HEK293 (cell line): ENCODE results near the gene SHMT2.

ENCODE experiments used
- BCL11B ChIP-seq: fragments of 450-650 bp; formaldehyde crosslinking; IDR thresholded peaks from 2 replicates; pipeline ENCODE4 v1.5.1; 2016; ENCODE audit warnings: low read depth, missing biosample characterization, missing genetic modification characterization
- EGR2 ChIP-seq: fragments of 450-650 bp; formaldehyde crosslinking; IDR thresholded peaks from 2 replicates; pipeline ENCODE4 v1.5.1; 2016; ENCODE audit warnings: low read depth, missing biosample characterization, missing genetic modification characterization
- KLF10 ChIP-seq: fragments of 450-650 bp; IDR thresholded peaks from 2 replicates; pipeline ENCODE4 v1.5.1; 2018; ENCODE audit warnings: missing biosample characterization, mild to moderate bottlenecking, missing genetic modification characterization
- MYNN ChIP-seq: fragments of 450-650 bp; formaldehyde crosslinking; IDR thresholded peaks from 2 replicates; pipeline ENCODE4 v1.5.1; 2016; ENCODE audit warnings: missing biosample characterization, missing genetic modification characterization, borderline replicate concordance
- SP3 ChIP-seq: fragments of 450-650 bp; formaldehyde crosslinking; IDR thresholded peaks from 2 replicates; pipeline ENCODE4 v1.5.1; 2016; ENCODE audit warnings: missing biosample characterization, missing genetic modification characterization
- ZBTB8A ChIP-seq: fragments of 450-650 bp; formaldehyde crosslinking; IDR thresholded peaks from 2 replicates; pipeline ENCODE4 v1.5.1; 2016; ENCODE audit warnings: missing biosample characterization, missing genetic modification characterization
- ZNF138 ChIP-seq: fragments of 450-650 bp; formaldehyde crosslinking; IDR thresholded peaks from 2 replicates; pipeline ENCODE4 v1.5.1; 2016; ENCODE audit warnings: missing biosample characterization, missing genetic modification characterization, borderline replicate concordance
- ZNF175 ChIP-seq: fragments of 450-650 bp; formaldehyde crosslinking; IDR thresholded peaks from 2 replicates; pipeline ENCODE4 v1.5.1; 2016; ENCODE audit warnings: missing biosample characterization, missing genetic modification characterization
- ZNF184 ChIP-seq: fragments of 450-650 bp; IDR thresholded peaks from 2 replicates; pipeline ENCODE4 v1.5.1; 2018; ENCODE audit warnings: missing biosample characterization, mild to moderate bottlenecking, missing genetic modification characterization
- ZNF211 ChIP-seq: fragments of 450-650 bp; formaldehyde crosslinking; IDR thresholded peaks from 2 replicates; pipeline ENCODE4 v1.5.1; 2016; ENCODE audit warnings: low read depth, missing biosample characterization, missing genetic modification characterization
- ZNF324 ChIP-seq: fragments of 450-650 bp; formaldehyde crosslinking; IDR thresholded peaks from 2 replicates; pipeline ENCODE4 v1.5.1; 2016; ENCODE audit warnings: missing biosample characterization, missing genetic modification characterization
- ZNF341 ChIP-seq: fragments of 450-650 bp; formaldehyde crosslinking; IDR thresholded peaks from 2 replicates; pipeline ENCODE4; 2016; ENCODE audit warnings: low read depth, missing biosample characterization, missing genetic modification characterization
- ZNF501 ChIP-seq: fragments of 450-650 bp; formaldehyde crosslinking; IDR thresholded peaks from 2 replicates; pipeline ENCODE4 v1.5.1; 2016; ENCODE audit warnings: missing biosample characterization, missing genetic modification characterization
- ZNF521 ChIP-seq: fragments of 450-650 bp; formaldehyde crosslinking; IDR thresholded peaks from 2 replicates; pipeline ENCODE4 v1.5.1; 2017; ENCODE audit warnings: missing biosample characterization, mild to moderate bottlenecking, missing genetic modification characterization
- ZNF560 ChIP-seq: fragments of 450-650 bp; formaldehyde crosslinking; IDR thresholded peaks from 2 replicates; pipeline ENCODE4 v1.5.1; 2017; ENCODE audit warnings: missing biosample characterization, missing genetic modification characterization, borderline replicate concordance
- ZNF580 ChIP-seq: fragments of 450-650 bp; formaldehyde crosslinking; IDR thresholded peaks from 2 replicates; pipeline ENCODE4 v1.5.1; 2016; ENCODE audit warnings: missing biosample characterization, missing genetic modification characterization
- ZNF623 ChIP-seq: fragments of 450-650 bp; formaldehyde crosslinking; IDR thresholded peaks from 2 replicates; pipeline ENCODE4 v1.5.1; 2016; ENCODE audit warnings: missing biosample characterization, missing genetic modification characterization
- ZNF629 ChIP-seq: fragments of 450-650 bp; formaldehyde crosslinking; IDR thresholded peaks from 2 replicates; pipeline ENCODE4 v1.5.1; 2017; ENCODE audit warnings: missing biosample characterization, missing genetic modification characterization
- ZNF664 ChIP-seq: fragments of 450-650 bp; formaldehyde crosslinking; IDR thresholded peaks from 2 replicates; pipeline ENCODE4 v1.5.1; 2016; ENCODE audit warnings: missing biosample characterization, missing genetic modification characterization
- ZNF701 ChIP-seq: fragments of 450-650 bp; formaldehyde crosslinking; IDR thresholded peaks from 2 replicates; pipeline ENCODE4 v1.5.1; 2016; ENCODE audit warnings: missing biosample characterization, missing genetic modification characterization
- ZNF707 ChIP-seq: fragments of 450-650 bp; formaldehyde crosslinking; IDR thresholded peaks from 2 replicates; pipeline ENCODE4 v1.5.1; 2016; ENCODE audit warnings: missing biosample characterization, missing genetic modification characterization
- ZNF776 ChIP-seq: fragments of 450-650 bp; formaldehyde crosslinking; IDR thresholded peaks from 2 replicates; pipeline ENCODE4 v1.5.0; 2017; ENCODE audit warnings: missing biosample characterization, missing genetic modification characterization, borderline replicate concordance
- ZNF792 ChIP-seq: fragments of 450-650 bp; formaldehyde crosslinking; IDR thresholded peaks from 2 replicates; pipeline ENCODE4 v1.5.1; 2016; ENCODE audit warnings: missing biosample characterization, missing genetic modification characterization
- ZSCAN16 ChIP-seq: fragments of 450-650 bp; formaldehyde crosslinking; IDR thresholded peaks from 2 replicates; pipeline ENCODE4 v1.5.1; 2016; ENCODE audit warnings: missing biosample characterization, missing genetic modification characterization
- TF ChIP-seq, protein P1 (sequence below): fragments of 450-650 bp; formaldehyde crosslinking; IDR thresholded peaks from 2 replicates; pipeline ENCODE4 v1.5.1; 2016; ENCODE audit warnings: missing biosample characterization, missing genetic modification characterization
- TF ChIP-seq, protein P2 (sequence below): fragments of 450-650 bp; formaldehyde crosslinking; IDR thresholded peaks from 2 replicates; pipeline ENCODE4 v1.5.1; 2016; ENCODE audit warnings: missing biosample characterization, missing genetic modification characterization
- TF ChIP-seq, protein P3 (sequence below): fragments of 450-650 bp; formaldehyde crosslinking; IDR thresholded peaks from 2 replicates; pipeline ENCODE4 v1.5.1; 2016; ENCODE audit warnings: missing biosample characterization, missing genetic modification characterization
- TF ChIP-seq, protein P4 (sequence below): fragments of 450-650 bp; formaldehyde crosslinking; IDR thresholded peaks from 2 replicates; pipeline ENCODE4 v1.5.1; 2016; ENCODE audit warnings: missing biosample characterization, missing genetic modification characterization
- TF ChIP-seq, protein P5 (sequence below): fragments of 450-650 bp; formaldehyde crosslinking; IDR thresholded peaks from 2 replicates; pipeline ENCODE4 v1.5.1; 2016; ENCODE audit warnings: missing biosample characterization, missing genetic modification characterization
- TF ChIP-seq, protein P6 (sequence below): fragments of 450-650 bp; formaldehyde crosslinking; IDR thresholded peaks from 2 replicates; pipeline ENCODE4 v1.5.1; 2017; ENCODE audit warnings: missing biosample characterization, missing genetic modification characterization

SHMT2 gene

GRCh38 chr12:57240066-57240921 lies 10.8 kb downstream of the SHMT2 start (continued):
- TF ChIP-seq, protein P1, sequence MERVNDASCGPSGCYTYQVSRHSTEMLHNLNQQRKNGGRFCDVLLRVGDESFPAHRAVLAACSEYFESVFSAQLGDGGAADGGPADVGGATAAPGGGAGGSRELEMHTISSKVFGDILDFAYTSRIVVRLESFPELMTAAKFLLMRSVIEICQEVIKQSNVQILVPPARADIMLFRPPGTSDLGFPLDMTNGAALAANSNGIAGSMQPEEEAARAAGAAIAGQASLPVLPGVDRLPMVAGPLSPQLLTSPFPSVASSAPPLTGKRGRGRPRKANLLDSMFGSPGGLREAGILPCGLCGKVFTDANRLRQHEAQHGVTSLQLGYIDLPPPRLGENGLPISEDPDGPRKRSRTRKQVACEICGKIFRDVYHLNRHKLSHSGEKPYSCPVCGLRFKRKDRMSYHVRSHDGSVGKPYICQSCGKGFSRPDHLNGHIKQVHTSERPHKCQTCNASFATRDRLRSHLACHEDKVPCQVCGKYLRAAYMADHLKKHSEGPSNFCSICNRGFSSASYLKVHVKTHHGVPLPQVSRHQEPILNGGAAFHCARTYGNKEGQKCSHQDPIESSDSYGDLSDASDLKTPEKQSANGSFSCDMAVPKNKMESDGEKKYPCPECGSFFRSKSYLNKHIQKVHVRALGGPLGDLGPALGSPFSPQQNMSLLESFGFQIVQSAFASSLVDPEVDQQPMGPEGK: peak; percentile 90
- TF ChIP-seq ZNF776 (tag by site-specific recombination) (no peak), SP3 (tag by site-specific recombination) (peak; percentile 64), ZNF560 (tag by site-specific recombination) (no peak), ZNF324 (tag by site-specific recombination) (peak; percentile 70), MYNN (tag by site-specific recombination) (no peak), ZNF211 (tag by site-specific recombination) (no peak), ZBTB8A (tag by site-specific recombination) (peak; percentile 85), ZNF521 (tag by site-specific recombination) (no peak), ZNF664 (tag by site-specific recombination) (no peak), ZNF341 (tag by site-specific recombination) (peak; percentile 63), ZNF623 (tag by site-specific recombination) (no peak; the same call in 1 of the 2 replicates), ZNF501 (peak; percentile 78), ZNF175 (tag by site-specific recombination) (no peak), KLF10 (tag by site-specific recombination) (peak; percentile 16; the same call in 1 of the 2 replicates), ZNF629 (tag by site-specific recombination) (peak; percentile 57), ZNF707 (tag by site-specific recombination) (no peak), ZNF701 (tag by site-specific recombination) (no peak), BCL11B (peak; percentile 81), ZSCAN16 (tag by site-specific recombination) (no peak), ZNF580 (tag by site-specific recombination) (no peak), EGR2 (tag by site-specific recombination) (peak; percentile 95), ZNF792 (tag by site-specific recombination) (no peak), ZNF184 (0 out of 2 replicates have a peak, but pooled peaks have one; percentile 70), ZNF138 (tag by site-specific recombination) (no peak)
- TF ChIP-seq, protein P2, sequence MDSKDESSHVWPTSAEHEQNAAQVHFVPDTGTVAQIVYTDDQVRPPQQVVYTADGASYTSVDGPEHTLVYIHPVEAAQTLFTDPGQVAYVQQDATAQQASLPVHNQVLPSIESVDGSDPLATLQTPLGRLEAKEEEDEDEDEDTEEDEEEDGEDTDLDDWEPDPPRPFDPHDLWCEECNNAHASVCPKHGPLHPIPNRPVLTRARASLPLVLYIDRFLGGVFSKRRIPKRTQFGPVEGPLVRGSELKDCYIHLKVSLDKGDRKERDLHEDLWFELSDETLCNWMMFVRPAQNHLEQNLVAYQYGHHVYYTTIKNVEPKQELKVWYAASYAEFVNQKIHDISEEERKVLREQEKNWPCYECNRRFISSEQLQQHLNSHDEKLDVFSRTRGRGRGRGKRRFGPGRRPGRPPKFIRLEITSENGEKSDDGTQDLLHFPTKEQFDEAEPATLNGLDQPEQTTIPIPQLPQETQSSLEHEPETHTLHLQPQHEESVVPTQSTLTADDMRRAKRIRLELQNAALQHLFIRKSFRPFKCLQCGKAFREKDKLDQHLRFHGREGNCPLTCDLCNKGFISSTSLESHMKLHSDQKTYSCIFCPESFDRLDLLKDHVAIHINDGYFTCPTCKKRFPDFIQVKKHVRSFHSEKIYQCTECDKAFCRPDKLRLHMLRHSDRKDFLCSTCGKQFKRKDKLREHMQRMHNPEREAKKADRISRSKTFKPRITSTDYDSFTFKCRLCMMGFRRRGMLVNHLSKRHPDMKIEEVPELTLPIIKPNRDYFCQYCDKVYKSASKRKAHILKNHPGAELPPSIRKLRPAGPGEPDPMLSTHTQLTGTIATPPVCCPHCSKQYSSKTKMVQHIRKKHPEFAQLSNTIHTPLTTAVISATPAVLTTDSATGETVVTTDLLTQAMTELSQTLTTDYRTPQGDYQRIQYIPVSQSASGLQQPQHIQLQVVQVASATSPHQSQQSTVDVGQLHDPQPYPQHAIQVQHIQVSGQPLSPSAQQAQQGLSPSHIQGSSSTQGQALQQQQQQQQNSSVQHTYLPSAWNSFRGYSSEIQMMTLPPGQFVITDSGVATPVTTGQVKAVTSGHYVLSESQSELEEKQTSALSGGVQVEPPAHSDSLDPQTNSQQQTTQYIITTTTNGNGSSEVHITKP: peak; percentile 88
- TF ChIP-seq, protein P3, sequence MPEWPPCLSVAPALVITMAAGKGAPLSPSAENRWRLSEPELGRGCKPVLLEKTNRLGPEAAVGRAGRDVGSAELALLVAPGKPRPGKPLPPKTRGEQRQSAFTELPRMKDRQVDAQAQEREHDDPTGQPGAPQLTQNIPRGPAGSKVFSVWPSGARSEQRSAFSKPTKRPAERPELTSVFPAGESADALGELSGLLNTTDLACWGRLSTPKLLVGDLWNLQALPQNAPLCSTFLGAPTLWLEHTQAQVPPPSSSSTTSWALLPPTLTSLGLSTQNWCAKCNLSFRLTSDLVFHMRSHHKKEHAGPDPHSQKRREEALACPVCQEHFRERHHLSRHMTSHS: no peak
- TF ChIP-seq, protein P4, sequence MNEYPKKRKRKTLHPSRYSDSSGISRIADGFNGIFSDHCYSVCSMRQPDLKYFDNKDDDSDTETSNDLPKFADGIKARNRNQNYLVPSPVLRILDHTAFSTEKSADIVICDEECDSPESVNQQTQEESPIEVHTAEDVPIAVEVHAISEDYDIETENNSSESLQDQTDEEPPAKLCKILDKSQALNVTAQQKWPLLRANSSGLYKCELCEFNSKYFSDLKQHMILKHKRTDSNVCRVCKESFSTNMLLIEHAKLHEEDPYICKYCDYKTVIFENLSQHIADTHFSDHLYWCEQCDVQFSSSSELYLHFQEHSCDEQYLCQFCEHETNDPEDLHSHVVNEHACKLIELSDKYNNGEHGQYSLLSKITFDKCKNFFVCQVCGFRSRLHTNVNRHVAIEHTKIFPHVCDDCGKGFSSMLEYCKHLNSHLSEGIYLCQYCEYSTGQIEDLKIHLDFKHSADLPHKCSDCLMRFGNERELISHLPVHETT (tag by site-specific recombination): no peak
- TF ChIP-seq, protein P5, sequence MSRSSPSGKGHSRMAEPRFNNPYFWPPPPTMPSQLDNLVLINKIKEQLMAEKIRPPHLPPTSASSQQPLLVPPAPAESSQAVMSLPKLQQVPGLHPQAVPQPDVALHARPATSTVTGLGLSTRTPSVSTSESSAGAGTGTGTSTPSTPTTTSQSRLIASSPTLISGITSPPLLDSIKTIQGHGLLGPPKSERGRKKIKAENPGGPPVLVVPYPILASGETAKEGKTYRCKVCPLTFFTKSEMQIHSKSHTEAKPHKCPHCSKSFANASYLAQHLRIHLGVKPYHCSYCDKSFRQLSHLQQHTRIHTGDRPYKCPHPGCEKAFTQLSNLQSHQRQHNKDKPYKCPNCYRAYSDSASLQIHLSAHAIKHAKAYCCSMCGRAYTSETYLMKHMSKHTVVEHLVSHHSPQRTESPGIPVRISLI (tag by site-specific recombination): no peak
- TF ChIP-seq, protein P6, sequence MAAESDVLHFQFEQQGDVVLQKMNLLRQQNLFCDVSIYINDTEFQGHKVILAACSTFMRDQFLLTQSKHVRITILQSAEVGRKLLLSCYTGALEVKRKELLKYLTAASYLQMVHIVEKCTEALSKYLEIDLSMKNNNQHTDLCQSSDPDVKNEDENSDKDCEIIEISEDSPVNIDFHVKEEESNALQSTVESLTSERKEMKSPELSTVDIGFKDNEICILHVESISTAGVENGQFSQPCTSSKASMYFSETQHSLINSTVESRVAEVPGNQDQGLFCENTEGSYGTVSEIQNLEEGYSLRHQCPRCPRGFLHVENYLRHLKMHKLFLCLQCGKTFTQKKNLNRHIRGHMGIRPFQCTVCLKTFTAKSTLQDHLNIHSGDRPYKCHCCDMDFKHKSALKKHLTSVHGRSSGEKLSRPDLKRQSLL (tag by site-specific recombination): peak; percentile 49; the same call in 1 of the 2 replicates
